Type B pancreatic cell (in vitro differentiated cells): ENCODE results near the gene SCN8A. TPM values are rescaled to one million over a fixed set of nuclear protein-coding genes. Genes with fewer than 3 reads are reported as not detected.

Source experiments
- DNase-seq: peaks from one replicate; pipeline ENCODE4 v3.0.0; 2021; ENCODE audit warnings: mixed read lengths; ENCODE audit not compliant: unreplicated experiment; ENCODE audit errors: extremely low spot score
- H3K27ac Mint-ChIP-seq: 2 replicates; pipeline ENCODE4 v1.8.0; 2021; ENCODE audit warnings: mild to moderate bottlenecking, mixed read lengths
- H3K27me3 Mint-ChIP-seq: 2 replicates; pipeline ENCODE4 v1.8.0; 2021; ENCODE audit warnings: mixed read lengths
- H3K36me3 Mint-ChIP-seq: 2 replicates; pipeline ENCODE4 v1.8.0; 2021; ENCODE audit warnings: mixed read lengths
- H3K4me1 Mint-ChIP-seq: one replicate; pipeline ENCODE4 v1.8.0; 2021; ENCODE audit warnings: mixed read lengths; ENCODE audit not compliant: unreplicated experiment
- H3K4me3 Mint-ChIP-seq: 2 replicates; pipeline ENCODE4 v1.8.0; 2021; ENCODE audit warnings: mild to moderate bottlenecking, mixed read lengths
- H3K9me3 Mint-ChIP-seq: 2 replicates; pipeline ENCODE4 v1.8.0; 2021; ENCODE audit warnings: mixed read lengths
- total RNA-seq: library from RNA; stranded (reverse); gene quantifications from 2 replicates; pipeline ENCODE4 v1.2.1, GENCODE V29; 2021; ENCODE audit warnings: low replicate concordance
- TF ChIP-seq, protein P1 (sequence below): fragments of 200-600 bp; sonication (generic); conservative IDR thresholded peaks from 2 replicates; pipeline ENCODE4 v1.5.0; 2021; ENCODE audit warnings: antibody characterized with exemption, mild to moderate bottlenecking

SCN8A gene
- total RNA-seq, 1 donor from 2014 or later, result 3.9 TPM

DNA sequence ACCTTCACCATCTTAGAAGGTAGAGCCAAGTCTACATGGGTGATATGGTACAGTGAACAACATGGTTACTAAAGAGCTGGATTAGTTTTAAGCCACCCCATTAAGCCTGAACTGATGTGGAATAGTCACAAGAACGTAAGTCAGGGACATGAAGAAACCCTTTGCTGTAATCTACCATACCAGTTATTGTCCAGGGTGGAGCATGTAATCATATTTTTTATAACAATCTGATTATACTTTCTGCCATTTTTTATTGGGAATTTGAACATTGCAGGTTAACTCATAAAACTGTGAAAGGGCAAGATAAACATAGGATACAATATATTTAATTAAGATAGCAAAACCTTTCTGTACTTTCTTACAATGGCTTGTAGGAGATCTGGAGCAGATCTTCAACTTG is 153.9 kb downstream of the SCN8A start:
- Mint-ChIP-seq H3K27me3 (no peaks in the 10 kb centered on the region), H3K4me1 (no peaks in the 10 kb centered on the region), H3K36me3 (no peaks in the 10 kb centered on the region), H3K27ac (no peak overlapping the region), H3K4me3 (no peak overlapping the region), H3K9me3 (no peaks in the 10 kb centered on the region)
- TF ChIP-seq, protein P1, sequence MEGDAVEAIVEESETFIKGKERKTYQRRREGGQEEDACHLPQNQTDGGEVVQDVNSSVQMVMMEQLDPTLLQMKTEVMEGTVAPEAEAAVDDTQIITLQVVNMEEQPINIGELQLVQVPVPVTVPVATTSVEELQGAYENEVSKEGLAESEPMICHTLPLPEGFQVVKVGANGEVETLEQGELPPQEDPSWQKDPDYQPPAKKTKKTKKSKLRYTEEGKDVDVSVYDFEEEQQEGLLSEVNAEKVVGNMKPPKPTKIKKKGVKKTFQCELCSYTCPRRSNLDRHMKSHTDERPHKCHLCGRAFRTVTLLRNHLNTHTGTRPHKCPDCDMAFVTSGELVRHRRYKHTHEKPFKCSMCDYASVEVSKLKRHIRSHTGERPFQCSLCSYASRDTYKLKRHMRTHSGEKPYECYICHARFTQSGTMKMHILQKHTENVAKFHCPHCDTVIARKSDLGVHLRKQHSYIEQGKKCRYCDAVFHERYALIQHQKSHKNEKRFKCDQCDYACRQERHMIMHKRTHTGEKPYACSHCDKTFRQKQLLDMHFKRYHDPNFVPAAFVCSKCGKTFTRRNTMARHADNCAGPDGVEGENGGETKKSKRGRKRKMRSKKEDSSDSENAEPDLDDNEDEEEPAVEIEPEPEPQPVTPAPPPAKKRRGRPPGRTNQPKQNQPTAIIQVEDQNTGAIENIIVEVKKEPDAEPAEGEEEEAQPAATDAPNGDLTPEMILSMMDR, result no peak
- no peak for DNase-seq

DNA sequence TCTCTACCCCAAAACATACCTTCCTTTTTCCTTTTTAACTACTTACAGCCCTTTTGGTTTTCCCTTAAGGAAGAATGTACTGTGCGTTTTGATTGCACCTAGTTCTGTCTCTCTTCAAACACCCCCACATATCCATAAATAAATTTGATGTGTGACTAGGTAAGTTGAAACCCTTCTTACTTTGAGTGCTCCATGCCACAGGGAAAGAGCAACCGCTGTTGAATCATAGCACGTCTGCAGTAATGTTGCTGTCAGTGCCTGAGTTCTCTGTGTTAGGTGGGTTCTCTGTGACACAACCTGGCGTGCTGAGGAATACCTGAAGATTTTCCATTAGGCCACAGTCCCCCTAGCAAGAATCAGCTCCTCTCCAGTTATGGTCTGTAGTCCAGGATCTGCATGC is 155.4 kb downstream of the SCN8A start:
- Mint-ChIP-seq H3K36me3 (no peaks in the 10 kb centered on the region), H3K4me3 (no peak overlapping the region), H3K27me3 (no peaks in the 10 kb centered on the region), H3K27ac (no peak overlapping the region), H3K4me1 (no peaks in the 10 kb centered on the region), H3K9me3 (no peaks in the 10 kb centered on the region)
- TF ChIP-seq, protein P1, result no peak
- no peak for DNase-seq

DNA sequence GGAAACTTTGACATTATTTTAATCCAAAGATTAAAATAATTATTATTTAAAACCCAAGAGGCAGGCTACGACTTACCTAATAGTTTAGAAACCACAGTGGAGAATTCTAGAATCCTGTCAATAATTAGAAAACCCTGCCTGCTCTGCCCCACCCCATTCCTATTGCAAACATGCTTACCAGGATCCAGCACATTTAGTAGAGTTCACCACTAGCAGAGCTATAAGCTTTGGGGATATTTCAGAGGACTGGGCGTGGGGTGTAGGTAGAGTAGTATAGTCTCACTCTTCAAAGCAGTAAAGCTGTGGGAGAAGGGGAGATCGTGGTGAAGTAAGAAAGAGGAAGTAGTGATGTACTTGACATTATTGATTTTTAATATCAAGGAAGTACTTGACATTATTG is 157.2 kb downstream of the SCN8A start:
- Mint-ChIP-seq H3K9me3 (no peaks in the 10 kb centered on the region), H3K4me3 (no peak overlapping the region), H3K27me3 (no peaks in the 10 kb centered on the region), H3K4me1 (no peaks in the 10 kb centered on the region), H3K27ac (no peak overlapping the region), H3K36me3 (no peaks in the 10 kb centered on the region)
- no peak for DNase-seq
- TF ChIP-seq, protein P1, result no peak

DNA sequence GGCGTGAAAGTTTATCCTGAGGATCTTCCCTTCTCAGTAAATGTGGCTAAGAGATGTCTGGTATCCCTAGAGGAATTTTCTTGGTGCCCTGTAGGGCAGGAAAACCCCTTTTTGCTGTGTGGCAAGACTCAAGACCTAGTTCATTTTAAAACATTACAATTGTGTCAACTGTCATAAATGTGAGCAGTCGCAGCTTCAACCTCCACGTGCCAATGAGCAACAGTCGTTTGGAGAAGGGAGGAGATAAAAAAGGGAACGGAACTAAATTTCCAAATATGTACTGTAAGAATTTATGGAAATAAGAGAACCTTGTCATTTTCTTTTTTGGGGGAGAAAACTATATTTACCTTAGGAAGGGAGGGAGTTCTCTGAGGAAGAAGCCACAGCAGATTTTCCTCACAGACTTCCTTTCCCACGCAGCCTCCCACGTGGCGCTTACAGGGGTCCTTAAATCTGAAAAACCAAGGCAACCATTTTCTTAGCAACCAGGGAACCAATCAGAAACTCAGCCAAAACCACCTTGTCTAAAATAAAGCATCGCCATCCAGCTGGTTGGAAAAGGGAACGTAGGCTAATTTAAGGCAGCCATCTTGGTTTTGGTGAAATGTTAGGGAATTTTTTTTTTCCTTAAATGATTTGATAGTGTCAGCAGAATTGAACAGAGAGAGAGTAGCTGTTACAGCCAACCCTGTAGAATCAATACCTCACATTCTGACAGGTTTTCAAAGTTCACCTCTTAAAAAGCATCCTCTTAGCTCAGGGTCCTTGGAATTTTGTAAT is 158.4 kb downstream of the SCN8A start:
- no peaks in the 10 kb centered on the region for H3K27me3 Mint-ChIP-seq
- peaks cover 4% of the 10 kb centered on the region for H3K4me1 Mint-ChIP-seq
- H3K9me3 Mint-ChIP-seq, result no peaks in the 10 kb centered on the region
- no peak overlapping the region for H3K4me3 Mint-ChIP-seq
- no peak overlapping the region for H3K27ac Mint-ChIP-seq
- DNase-seq, result no peak
- no peaks in the 10 kb centered on the region for H3K36me3 Mint-ChIP-seq
- TF ChIP-seq, protein P1, result no peak

DNA sequence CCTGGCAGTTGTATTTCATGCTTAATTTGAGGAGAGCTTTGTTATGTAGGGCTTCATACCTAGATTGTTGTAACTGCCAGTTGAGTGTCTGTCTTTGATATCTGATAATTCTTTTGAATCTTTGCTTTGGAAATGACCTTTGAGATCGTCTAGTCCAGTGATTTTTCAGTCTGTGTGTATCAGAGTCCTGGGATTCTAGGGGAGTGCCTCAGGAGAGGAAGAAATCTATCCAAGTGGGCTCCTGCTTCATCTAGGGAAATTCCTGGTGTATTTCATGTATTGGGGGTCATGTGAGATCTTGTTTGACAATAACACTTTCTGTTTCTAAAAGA is 158.9 kb downstream of the SCN8A start:
- H3K9me3 Mint-ChIP-seq, result no peaks in the 10 kb centered on the region
- peaks cover 4% of the 10 kb centered on the region for H3K4me1 Mint-ChIP-seq
- no peak overlapping the region for H3K27ac Mint-ChIP-seq
- no peak overlapping the region for H3K4me3 Mint-ChIP-seq
- TF ChIP-seq, protein P1, result no peak
- H3K27me3 Mint-ChIP-seq, result no peaks in the 10 kb centered on the region
- no peaks in the 10 kb centered on the region for H3K36me3 Mint-ChIP-seq
- no peak for DNase-seq
